HL-60 (cell line): ENCODE measurements around the gene CHDH.

Experiments used
- DNase-seq, 2 experiments: peaks; one replicate each; pipeline ENCODE4 v3.0.0-alpha.2; 2010 to 2020; ENCODE audit warnings: low read depth in 1 of 2, low spot score in 1 of 2
- H3K27ac ChIP-seq: fragments of 250-450 bp; sonication (Bioruptor Pico); replicated peaks from 2 replicates; pipeline ENCODE4 v1.5.1; 2020; ENCODE audit warnings: mild to moderate bottlenecking, moderate library complexity
- H3K27me3 ChIP-seq: fragments of 250-450 bp; sonication (Bioruptor Pico); 2 replicates; pipeline ENCODE4 v1.5.1; 2021; ENCODE audit warnings: mild to moderate bottlenecking, moderate library complexity; ENCODE audit not compliant: insufficient read depth, poor library complexity, severe bottlenecking
- H3K4me3 ChIP-seq: replicated peaks from 2 replicates; pipeline ENCODE4 v1.5.1; 2011; ENCODE audit warnings: mild to moderate bottlenecking, control low read depth, low read length; ENCODE audit not compliant: insufficient read depth
- CTCF ChIP-seq: IDR thresholded peaks from one replicate; pipeline ENCODE4 v1.5.1; 2011; ENCODE audit warnings: low read length, control low read depth, inconsistent platforms; ENCODE audit not compliant: insufficient read depth
- GABPA ChIP-seq: IDR thresholded peaks from 2 replicates; pipeline ENCODE4 v1.6.1; 2012; ENCODE audit warnings: low read depth
- POLR2AphosphoS5 ChIP-seq: IDR thresholded peaks from 2 replicates; pipeline ENCODE4 v1.6.1; 2012; ENCODE audit warnings: low read depth
- REST ChIP-seq: IDR thresholded peaks from 2 replicates; pipeline ENCODE4 v1.6.1; 2012; ENCODE audit warnings: low read depth; ENCODE audit not compliant: insufficient replicate concordance
- SPI1 ChIP-seq: IDR thresholded peaks from 2 replicates; pipeline ENCODE4 v1.6.1; 2012; ENCODE audit warnings: low read depth, mild to moderate bottlenecking, borderline replicate concordance

The CHDH gene

DNA sequence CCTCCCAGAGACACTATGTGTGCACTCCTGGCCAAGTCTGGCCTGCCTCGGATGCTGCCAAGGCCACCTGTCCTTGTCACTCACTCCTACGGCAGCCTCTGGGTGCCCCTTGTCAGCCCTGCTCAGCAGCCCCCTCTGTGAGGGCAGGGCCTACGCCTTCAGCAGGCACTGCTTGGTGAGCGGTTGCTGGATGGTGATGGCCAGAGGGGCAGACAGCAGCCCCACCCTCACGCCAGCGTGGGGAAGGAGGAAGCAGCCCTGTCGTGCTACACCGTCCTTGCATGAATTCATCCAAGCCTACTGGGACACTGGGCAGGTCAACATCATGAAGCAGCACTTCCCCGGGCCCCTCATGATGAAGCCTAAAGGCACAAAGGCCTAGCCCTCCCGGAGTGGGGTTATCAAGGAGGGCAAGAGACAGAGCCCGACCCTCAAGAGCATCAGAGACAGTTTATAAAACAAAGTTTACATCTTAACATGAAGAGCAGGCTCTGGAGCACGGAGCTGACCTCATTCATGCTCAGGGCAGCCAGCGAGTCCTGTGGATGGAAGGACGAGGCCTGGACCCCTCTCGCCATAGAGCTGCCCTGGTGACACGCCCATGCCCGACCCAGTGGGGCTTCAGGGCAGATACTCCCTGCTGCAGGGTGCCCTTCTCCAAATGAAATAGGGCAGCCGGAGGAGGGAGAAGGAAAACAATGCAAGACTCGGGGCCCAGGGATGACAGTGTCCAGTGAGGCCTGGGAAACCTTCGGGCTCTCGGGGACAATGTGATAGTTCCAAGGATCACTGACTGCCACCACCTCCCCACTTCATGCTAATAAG, 25.3 kb downstream of the CHDH start:
- TF ChIP-seq SPI1 (no peak), REST (no peak), CTCF (no peak), POLR2AphosphoS5 (no peak), GABPA (no peak)
- H3K27ac ChIP-seq, result no peak overlapping the region

DNA sequence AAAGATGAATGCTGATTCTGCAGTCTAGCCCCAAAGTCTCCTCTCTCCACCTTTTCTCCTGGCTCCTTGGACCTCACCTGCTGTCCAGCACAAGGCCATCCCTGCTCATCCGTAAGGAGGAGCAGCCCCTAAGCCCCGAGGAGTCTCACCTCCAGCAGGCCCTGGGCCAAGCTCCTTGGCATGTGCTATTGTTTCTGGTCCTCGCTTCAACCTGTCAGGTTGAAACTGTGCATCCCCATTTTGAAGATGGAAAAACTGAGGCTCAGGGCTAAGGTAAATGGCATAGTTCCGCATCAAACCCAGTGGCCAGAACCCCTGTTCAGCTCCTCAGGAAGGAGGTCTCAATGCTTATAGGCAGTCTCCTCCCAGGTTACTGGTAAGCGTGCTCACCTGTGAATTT, 26.1 kb downstream of the CHDH start:
- no peak for DNase-seq
- Histone ChIP-seq H3K4me3 (no peak overlapping the region), H3K27me3 (peaks cover 11% of the 10 kb centered on the region), H3K27ac (no peak overlapping the region)
- TF ChIP-seq GABPA (no peak), SPI1 (no peak), POLR2AphosphoS5 (no peak), REST (no peak), CTCF (no peak)

More for the DNA sequence above, 25.3 kb downstream of the CHDH start:
- Histone ChIP-seq H3K27me3 (peaks cover 11% of the 10 kb centered on the region), H3K4me3 (no peak overlapping the region)
- DNase-seq, result no peak

GRCh38 chr3:53819163-53819868, 26.9 kb downstream of the CHDH start:
- TF ChIP-seq SPI1, result no peak
- no peak for TF ChIP-seq GABPA
- no peak for TF ChIP-seq POLR2AphosphoS5
- TF ChIP-seq REST, result no peak
- no peak for TF ChIP-seq CTCF

More at GRCh38 chr3:53819163-53819868, 26.9 kb downstream of the CHDH start:
- no peak overlapping the region for H3K27ac ChIP-seq
- H3K27me3 ChIP-seq, result peaks cover 11% of the 10 kb centered on the region
- DNase-seq, result no peak
- H3K4me3 ChIP-seq, result no peak overlapping the region
